ENCODE data around the gene HOXC5. TPM values are rescaled to one million over a fixed set of nuclear protein-coding genes. Genes with fewer than 3 reads are reported as not detected.

HOXC5 gene
- total and polyA plus RNA-seq, 2 donors (not counting 1 experiment from before 2014, with no cell fraction given) = not detected

DNA sequence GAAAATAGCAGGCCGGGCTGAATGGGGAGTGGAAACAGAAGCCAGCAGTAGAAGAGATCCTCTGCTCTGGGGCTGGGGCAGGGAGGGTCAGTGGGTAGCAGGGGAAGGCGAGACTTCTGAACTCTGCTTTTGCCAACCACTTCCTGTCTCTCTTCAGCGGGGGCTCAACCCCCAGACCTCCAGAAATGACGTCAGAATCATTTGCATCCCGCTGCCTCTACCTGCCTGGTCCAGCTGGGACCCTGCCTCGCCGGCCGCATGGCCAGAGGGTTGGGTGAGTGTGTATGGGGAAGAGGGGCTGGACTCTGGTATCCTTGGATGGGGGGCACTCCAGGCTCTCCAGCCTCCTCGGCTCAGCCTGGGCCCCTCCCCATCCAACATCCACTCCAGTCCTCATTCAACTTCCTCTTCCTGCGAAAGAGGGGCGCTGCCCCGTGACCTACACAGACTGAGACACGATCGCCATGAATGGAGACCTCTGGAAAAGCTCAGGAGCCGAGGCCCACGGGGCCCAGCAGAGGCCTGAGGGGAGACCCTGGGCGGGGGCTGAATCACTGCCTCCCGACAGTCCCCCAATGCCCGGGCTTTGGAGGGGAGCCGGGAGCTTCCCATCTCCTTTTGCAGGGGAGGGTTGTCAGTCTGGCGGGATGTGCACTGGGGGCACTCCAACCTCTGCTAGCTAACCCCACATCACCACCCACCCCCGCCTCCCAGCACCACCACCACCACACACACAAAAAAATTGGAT is 20.3 kb downstream of the HOXC5 start:
- H3K27ac Mint-ChIP-seq = peak overlapping the region; percentile 95
- CTCF ChIA-PET = interaction anchor here (0.8 to 4.5 kb wide), 13 partner anchors 12 to 351 kb away, joined by 3 to 37 read pairs (median 5); partner anchors contain the start of genes HOXC5 and SMUG1
- 1% methylated on average over 9 of the region's 22 CpGs for WGBS (ENCODE audit: insufficient coverage)
- intact Hi-C loops (cut with micrococcal nuclease) = loop anchor here (1.0 to 5.0 kb wide), 3 partner anchors 35 to 136 kb away; partner anchors contain the start of gene HOXC8
- TF ChIP-seq EZH2 (IDR thresholded peaks at IDR 0.05; ENCODE audit: borderline replicate concordance, insufficient read depth, low read depth, low read length, poor library complexity, severe bottlenecking) (no peak), CTCF (IDR thresholded peaks at IDR 0.05) (no peak)
- Histone ChIP-seq H2AFZ (ENCODE audit: insufficient read depth, low read depth, low read length, poor library complexity, severe bottlenecking) (peak overlapping the region; percentile 76), H3K79me2 (ENCODE audit: control insufficient read depth, insufficient read depth, low read length) (no peaks in the 10 kb centered on the region), H3K9me3 (ENCODE audit: control extremely low read depth in 1 of 3, control insufficient read depth in 2 of 3, insufficient read depth in 1 of 3, low read length in 2 of 3) (peaks cover 0 to 31% (median 0%) of the 10 kb centered on the region in 3 donors), H3K27me3 (replicated peaks in 1 of 4; ENCODE audit: control extremely low read depth in 1 of 4, control insufficient read depth in 3 of 4, insufficient read depth in 4 of 4, low read length in 3 of 4) (peaks cover 0 to 67% (median 48%) of the 10 kb centered on the region in 4 experiments), H3K4me3 (ENCODE audit: control extremely low read depth in 1 of 5, extremely low read depth in 1 of 5, insufficient read depth in 1 of 5, low read depth in 2 of 5, low read length in 4 of 5) (peak overlapping the region in 4 of 5 experiments; percentile 69 to 78 (median 75)), H3K4me1 (ENCODE audit: control insufficient read depth in 2 of 2, insufficient read depth in 2 of 2, low read length in 2 of 2) (peaks cover 36 to 42% of the 10 kb centered on the region in 2 donors), H3K4me2 (replicated peaks; ENCODE audit: low read depth, low read length, poor library complexity, severe bottlenecking) (peak overlapping the region; percentile 73), H4K20me1 (ENCODE audit: control insufficient read depth, insufficient read depth, low read length, poor library complexity, severe bottlenecking) (no peaks in the 10 kb centered on the region), H3K36me3 (replicated peaks in 1 of 2; ENCODE audit: control extremely low read depth in 1 of 2, control insufficient read depth in 1 of 2, extremely low read depth in 1 of 2, insufficient read depth in 2 of 2, low read length in 1 of 2) (no peaks in the 10 kb centered on the region), H3K27ac (ENCODE audit: low read length in 2 of 2) (peak overlapping the region; percentile 83 to 88), H3K9ac (ENCODE audit: low read length) (peak overlapping the region; percentile 72)
- peak overlapping the region; percentile 91 for H3K4me3 Mint-ChIP-seq
- H3K27me3 Mint-ChIP-seq = peaks cover 56% of the 10 kb centered on the region
- H3K9me3 Mint-ChIP-seq (ENCODE audit: insufficient read depth) = no peaks in the 10 kb centered on the region
- H3K4me1 Mint-ChIP-seq = peaks cover 43% of the 10 kb centered on the region
- ATAC-seq (ENCODE audit: low read depth) (peak; percentile 70), DNase-seq (peak; percentile 76)
- POLR2A ChIA-PET = interaction anchor here (0.6 to 1.3 kb wide), 8 partner anchors 15 to 135 kb away, joined by 3 to 8 read pairs (median 4); partner anchors contain the start of genes HOXC5, HOXC8 and SMUG1
